GM21786 (cell line): ENCODE data around the gene NUFIP2.
"Not testable (repeated sequence)": the region's sequence is repeated elsewhere in the genome, so short reads cannot be mapped to it uniquely, and the experiment has no call there.

Source experiments
- ATAC-seq: cut with Tn5 transposase; IDR thresholded peaks from one replicate; pipeline ENCODE4 v1.9.1; 2021; ENCODE audit not compliant: unreplicated experiment

Gene NUFIP2

DNA sequence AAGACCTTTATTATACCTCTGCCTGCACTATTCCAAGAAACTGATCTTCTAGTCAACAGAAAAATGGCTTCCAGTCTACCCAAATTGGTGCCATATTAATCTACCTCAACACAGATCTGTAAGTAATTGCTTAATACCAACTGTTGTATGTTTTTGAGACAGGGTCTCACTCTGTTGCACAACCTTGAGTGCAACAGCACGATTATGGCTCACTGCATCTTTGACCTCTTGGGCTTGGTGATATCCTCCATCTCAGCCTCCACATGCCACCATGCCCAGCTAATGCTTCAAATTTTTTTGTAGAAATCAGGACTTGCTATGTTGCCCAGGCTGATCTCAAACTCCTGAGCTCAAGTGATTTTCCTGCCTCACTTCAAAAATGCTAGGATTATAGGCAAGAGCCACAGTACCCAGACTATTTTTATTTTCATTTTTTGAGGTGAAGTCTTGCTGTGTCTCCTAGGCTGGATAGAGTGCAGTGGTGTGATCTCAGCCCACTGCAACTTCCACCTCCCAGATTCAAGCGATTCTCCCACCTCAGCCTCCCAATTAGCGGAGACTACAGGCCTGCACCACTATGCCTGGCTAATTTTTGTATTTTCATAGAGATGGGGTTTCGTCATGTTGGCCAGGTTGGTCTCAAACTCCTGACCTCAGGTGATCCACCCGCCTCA is 14.4 kb downstream of the NUFIP2 start:
- ATAC-seq = no peak

DNA sequence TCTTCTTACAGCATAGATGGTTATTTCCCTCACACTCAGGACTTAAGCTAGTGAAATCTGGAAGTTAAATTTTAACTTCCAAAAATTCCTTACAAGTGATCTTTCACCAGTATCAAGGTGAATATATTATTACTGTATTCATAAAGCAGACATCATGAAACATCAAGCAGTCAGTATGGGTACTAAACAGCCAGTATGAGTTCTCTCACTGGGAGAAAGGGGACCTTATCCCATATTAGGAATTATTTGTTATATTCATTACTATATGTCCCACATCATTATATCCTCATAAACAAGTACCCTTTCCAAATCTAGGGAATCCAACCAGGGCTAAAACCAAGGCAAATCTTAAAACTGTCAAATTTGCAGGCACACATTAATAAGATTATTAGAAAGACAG is 15.3 kb downstream of the NUFIP2 start:
- no peak for ATAC-seq

DNA sequence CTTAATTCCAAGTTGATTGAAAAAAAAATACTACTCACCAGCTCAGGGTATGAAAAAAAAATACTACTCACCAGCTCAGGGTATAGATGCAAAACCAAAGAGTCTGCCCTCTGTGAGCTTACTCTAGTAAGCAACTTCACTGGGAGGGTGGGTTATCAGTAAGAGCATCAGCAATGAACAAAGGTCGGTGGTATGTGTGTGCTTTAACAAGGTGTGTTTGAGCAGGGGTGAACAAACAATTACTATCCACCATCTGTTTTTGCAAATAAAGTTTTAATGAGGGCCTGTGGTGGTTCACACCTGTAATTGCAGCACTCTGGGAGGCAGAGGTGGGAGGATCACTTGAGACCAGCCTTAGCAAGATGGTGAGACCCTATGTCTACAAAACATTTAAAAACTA is 20.0 kb downstream of the NUFIP2 start:
- ATAC-seq = no peak

- ATAC-seq = not testable (repeated sequence)
These were observed 22.0 kb downstream of the NUFIP2 start for GRCh38 chr17:29271980-29272379.

GRCh38 chr17:29263916-29264315 is 30.0 kb downstream of the NUFIP2 start:
- ATAC-seq = no peak

GRCh38 chr17:29257756-29258155 is 36.2 kb downstream of the NUFIP2 start:
- ATAC-seq = no peak

- ATAC-seq = no peak
These were observed 37.0 kb downstream of the NUFIP2 start for GRCh38 chr17:29256735-29257466.

DNA sequence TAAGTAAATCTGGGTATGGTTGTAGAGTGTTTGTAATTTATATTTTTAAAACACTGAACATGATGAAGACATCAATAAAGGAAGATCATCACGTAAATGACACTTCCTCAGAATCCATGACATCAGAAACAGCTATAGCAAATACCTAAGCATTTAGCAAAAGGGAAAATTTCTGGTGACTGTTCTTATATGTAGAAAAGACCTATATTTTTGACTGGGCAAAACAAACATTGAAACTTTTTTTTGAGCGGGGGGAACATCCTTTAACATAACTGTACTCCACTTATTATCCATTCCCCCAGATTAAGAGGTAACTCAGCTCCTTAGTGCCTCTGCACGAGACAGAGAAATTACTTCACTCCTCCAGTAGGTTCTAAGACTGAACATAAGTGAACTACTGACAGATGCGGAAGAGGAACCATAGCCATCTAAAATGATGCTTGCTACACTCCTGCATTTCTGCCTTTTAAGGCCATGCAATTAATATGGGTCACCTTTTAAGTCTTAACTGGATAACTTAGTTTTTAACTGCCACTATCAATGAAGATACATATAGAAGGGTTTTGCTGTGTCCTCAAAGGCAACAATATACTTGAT is 37.9 kb downstream of the NUFIP2 start:
- ATAC-seq = no peak

- no peak for ATAC-seq
These were observed 40.9 kb downstream of the NUFIP2 start for GRCh38 chr17:29253037-29253436.

GRCh38 chr17:29252101-29252791 is 41.7 kb downstream of the NUFIP2 start:
- ATAC-seq = no peak

DNA sequence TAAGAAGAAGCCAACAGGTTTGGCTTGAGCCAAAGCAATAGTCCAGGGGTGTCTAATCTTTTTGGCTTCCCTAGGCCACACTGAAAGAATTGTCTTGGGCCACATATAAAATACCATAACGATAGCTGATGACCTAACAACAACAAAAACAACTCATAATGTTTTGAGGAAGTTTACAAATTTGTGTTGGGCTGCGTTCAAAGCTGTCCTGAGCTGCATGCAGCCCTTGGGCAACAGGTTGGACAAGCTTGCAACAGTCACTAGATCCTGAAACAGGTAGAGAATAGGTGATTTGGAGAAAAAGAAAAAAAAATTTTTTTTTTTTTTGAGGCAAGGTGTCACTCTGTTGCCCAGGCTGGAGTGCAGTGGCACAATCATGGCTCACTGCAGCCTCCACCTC is 42.8 kb downstream of the NUFIP2 start:
- no peak for ATAC-seq

GRCh38 chr17:29250666-29251065 is 43.3 kb downstream of the NUFIP2 start:
- ATAC-seq = no peak

- ATAC-seq = no peak
These were observed 45.1 kb downstream of the NUFIP2 start for GRCh38 chr17:29248845-29249244.

GRCh38 chr17:29247219-29247618 is 46.7 kb downstream of the NUFIP2 start:
- ATAC-seq = no peak

- no peak for ATAC-seq
These were observed 47.3 kb downstream of the NUFIP2 start, which contains the start of gene CRYBA1 for GRCh38 chr17:29246628-29247027. Gene CRYBA1 (plus strand): TSS chr17:29246859. CDS start chr17:29246864, 5 bp downstream.

- no peak for ATAC-seq
These were observed 48.5 kb downstream of the NUFIP2 start for GRCh38 chr17:29245401-29245800.

DNA sequence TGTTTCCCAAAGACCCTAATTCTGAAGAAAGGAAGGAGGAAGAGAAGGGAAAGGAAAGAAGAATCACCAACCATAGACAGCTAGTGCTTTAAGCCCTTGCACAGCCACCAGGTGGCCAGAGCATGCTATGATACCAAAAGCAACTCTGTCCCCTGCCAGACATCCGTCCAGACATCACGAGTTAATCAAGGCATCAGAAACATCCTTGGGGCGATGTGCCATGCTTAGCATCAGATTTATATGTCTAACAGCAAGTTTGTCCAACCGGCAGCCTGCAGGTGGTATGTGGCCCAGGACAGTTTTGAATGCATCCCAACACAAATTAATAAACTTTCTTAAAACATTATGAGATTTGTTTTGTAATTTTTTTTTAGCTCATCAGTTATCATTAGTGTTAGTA is 50.2 kb downstream of the NUFIP2 start:
- ATAC-seq = no peak

- no peak for ATAC-seq
These were observed 51.2 kb downstream of the NUFIP2 start for GRCh38 chr17:29242790-29243189.

GRCh38 chr17:29242051-29242450 is 51.9 kb downstream of the NUFIP2 start:
- ATAC-seq = no peak

GRCh38 chr17:29240968-29241963 is 52.7 kb downstream of the NUFIP2 start:
- no peak for ATAC-seq
